GM12873 (cell line): Measurements from ENCODE around the gene SYT7.

Source experiments
- TF ChIP-seq, protein P1 (sequence below): IDR thresholded peaks from 2 replicates; pipeline ENCODE4 v1.5.1; 2012; ENCODE audit warnings: low read depth, mild to moderate bottlenecking, moderate library complexity, low read length, control low read depth; ENCODE audit not compliant: insufficient read depth; ENCODE audit errors: missing control alignments

SYT7 gene

DNA sequence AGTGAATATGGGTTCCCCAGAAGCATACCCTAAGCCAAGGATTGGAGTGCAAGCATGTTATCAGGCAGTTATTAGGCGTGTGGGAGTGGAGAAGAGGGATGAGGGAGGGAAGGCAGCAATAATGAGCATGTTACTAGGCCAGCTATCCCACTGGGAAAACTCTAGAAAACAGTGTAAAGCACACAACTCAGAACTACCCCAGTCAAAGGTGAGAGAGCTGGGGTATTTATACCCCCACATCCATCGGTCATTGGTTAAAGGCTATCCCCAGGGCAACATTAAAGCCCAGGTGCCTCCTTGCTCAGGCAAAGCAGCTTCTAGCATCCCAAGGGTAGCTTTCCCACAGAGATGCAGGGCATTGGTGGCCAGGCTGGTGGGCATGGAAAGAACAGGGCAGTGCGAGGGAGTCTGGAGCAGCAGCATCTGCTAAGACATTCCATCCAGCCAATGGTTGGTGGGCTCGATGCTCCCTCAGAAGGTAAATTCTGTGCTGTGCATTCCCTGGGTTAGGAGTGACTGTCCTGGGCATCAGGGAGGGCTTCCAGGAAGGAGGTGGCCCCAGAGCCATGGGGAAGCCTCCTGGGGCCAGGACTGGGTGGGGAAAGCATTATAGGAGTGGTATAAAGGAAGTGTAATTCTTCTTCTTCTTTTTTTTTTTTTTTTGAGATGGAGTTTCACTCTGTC lies 93.4 kb downstream of the SYT7 start:
- TF ChIP-seq, protein P1, sequence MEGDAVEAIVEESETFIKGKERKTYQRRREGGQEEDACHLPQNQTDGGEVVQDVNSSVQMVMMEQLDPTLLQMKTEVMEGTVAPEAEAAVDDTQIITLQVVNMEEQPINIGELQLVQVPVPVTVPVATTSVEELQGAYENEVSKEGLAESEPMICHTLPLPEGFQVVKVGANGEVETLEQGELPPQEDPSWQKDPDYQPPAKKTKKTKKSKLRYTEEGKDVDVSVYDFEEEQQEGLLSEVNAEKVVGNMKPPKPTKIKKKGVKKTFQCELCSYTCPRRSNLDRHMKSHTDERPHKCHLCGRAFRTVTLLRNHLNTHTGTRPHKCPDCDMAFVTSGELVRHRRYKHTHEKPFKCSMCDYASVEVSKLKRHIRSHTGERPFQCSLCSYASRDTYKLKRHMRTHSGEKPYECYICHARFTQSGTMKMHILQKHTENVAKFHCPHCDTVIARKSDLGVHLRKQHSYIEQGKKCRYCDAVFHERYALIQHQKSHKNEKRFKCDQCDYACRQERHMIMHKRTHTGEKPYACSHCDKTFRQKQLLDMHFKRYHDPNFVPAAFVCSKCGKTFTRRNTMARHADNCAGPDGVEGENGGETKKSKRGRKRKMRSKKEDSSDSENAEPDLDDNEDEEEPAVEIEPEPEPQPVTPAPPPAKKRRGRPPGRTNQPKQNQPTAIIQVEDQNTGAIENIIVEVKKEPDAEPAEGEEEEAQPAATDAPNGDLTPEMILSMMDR, result no peak

DNA sequence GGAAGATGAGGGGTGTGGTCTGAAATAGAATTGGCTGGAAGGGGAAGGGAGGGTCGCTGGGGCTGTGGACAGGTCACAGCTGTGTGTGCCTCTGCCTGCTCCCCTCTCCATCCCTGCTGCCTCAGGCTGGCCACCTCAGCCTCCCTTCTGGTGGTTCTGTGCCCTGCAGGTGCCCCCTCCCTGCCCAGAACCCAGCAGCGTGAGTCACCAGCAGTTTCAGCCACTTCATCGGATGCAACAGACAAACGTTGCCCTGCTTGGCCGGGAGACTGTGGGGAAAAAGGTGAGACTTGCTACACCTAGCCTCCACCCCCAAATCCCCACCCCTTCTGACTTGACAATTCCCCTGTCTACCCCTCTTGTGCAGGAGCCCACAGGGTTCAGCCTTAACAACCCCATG lies 94.1 kb downstream of the SYT7 start:
- TF ChIP-seq, protein P1, result no peak

DNA sequence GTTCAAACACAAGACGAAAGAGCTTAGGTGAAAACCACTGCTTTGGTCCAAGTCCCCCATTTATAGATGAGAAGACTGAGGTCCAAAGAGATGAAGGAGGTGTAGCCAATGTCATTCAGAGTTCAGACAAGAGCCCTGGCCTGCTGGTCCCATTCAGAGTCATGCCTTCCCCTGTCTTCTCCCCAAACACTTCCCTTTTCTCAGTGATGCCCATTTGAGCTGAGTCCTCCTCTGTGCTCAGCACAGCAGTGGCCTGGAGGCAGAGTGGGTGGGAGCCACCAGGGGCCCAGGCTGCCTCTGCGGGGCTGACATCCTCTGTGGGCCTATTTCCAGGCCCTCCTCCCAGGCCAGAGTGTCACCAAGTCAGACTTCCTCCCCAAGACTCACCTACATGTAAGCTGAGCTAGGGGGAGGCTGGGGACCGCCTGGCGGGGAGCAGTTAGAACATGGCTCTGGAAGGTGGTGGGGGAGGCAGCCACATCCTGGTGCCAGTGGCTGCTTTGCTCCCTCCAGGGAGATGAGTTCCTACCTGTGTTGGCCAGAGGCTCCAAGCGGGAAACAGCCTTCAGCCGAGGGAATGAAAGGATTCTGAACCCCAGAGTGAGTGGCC lies 94.8 kb downstream of the SYT7 start:
- TF ChIP-seq, protein P1, result no peak

DNA sequence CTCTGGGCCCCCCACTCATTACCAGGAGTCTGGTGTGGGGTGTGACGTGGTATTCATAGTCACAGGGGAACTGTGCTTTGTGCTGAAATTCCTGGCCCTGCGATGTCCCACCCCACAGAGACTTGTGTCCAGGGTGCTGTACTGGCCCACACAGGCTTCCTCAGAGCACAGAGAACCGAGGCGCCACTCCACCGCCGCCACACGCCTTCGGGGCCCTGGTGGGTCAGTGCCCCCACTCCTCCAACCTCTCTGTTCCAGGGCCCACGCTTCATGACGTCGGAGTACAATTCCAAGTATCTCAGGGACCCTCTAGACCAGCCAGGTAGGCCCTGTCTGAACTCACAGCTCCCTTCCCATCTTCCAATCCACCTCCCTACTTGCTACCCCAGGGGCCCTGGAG lies 95.8 kb downstream of the SYT7 start:
- TF ChIP-seq, protein P1, result no peak

DNA sequence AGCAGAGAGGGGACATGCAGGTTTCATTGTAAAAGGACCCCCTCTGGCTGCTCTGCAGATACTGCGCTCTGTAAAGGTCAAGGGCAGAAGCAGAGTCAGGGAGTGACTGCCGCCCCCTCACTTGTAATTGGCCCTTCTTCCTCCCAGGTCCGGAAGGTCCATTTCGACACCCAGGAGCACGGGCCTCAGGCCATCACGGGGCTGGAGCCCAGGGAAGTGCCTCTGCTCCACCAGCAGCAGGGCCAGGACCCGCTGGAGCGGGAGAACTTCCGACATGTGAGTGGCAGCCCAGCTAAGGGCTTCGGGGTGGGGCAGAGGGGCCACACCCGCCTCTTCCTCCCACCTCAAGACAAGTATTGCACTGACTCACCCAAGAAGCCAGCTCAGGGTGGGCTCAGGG lies 96.3 kb downstream of the SYT7 start:
- TF ChIP-seq, protein P1, result no peak

DNA sequence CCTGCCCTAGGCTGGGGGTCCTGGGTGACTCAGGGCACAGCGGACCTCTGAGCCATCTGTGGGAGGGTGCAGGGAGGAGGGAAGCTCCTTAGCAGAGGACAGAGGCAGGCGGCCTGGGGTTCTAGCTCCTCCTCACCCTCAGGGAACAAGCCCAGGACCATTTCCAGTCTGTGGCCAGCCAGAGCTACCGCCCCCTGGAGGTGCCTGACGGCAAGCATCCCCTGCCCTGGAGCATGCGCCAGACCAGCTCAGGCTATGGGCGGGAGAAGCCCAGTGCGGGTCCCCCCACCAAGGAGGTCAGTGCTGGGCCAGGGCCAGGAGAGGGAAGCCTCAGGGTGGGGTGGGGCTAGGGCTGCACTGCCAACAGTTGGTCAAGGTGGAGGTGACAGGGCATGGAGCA lies 98.4 kb downstream of the SYT7 start:
- TF ChIP-seq, protein P1, result peak; percentile 77

GRCh38 chr11:61481806-61482205 lies 99.1 kb downstream of the SYT7 start:
- TF ChIP-seq, protein P1, result no peak
